Gastrocnemius medialis (tissue), 4 donors: Measurements from ENCODE around the gene NT5DC4.

Experiments used
- CTCF ChIP-seq, 5 experiments: fragments of 450-650 bp in 3 of 5; fragments of 200-600 bp in 2 of 5; sonication (generic) in 2 of 5; IDR thresholded peaks in 4 of 5; conservative IDR thresholded peaks in 1 of 5; 1 replicate in 4 of 5; 2 replicates in 1 of 5; pipeline ENCODE4 v1.5.1; 2016 to 2019; ENCODE audit warnings: antibody characterized with exemption in 5 of 5, mild to moderate bottlenecking in 3 of 5, moderate library complexity in 3 of 5
- POLR2A ChIP-seq, 2 donors: fragments of 450-650 bp; IDR thresholded peaks; one replicate each; pipeline ENCODE4 v1.6.1; 2017; ENCODE audit warnings: antibody characterized with exemption in 2 of 2, mild to moderate bottlenecking in 2 of 2, moderate library complexity in 2 of 2

GRCh38 chr2:112679484-112679883 is 41.3 kb upstream of the NT5DC4 start:
- TF ChIP-seq CTCF (IDR thresholded peaks at IDR 0.05 in 4 of 5, conservative IDR thresholded peaks at IDR 0.05 in 1 of 5) = no peak
- no peak for TF ChIP-seq POLR2A (IDR thresholded peaks at IDR 0.05)
